HCT116 (cell line): Measurements from ENCODE around the gene ARRDC3.

Experiments
- CEBPB ChIP-seq: IDR thresholded peaks from 2 replicates; pipeline ENCODE4 v1.6.1; 2012; ENCODE audit warnings: low read depth
- EZH2 ChIP-seq: fragments of 200-600 bp; sonication (generic); IDR thresholded peaks from 2 replicates; pipeline ENCODE4 v1.6.1; 2017; ENCODE audit warnings: antibody characterized with exemption, mixed run types
- EZH2phosphoT487 ChIP-seq: fragments of 200-600 bp; IDR thresholded peaks from 2 replicates; pipeline ENCODE4 v1.6.1; 2018; ENCODE audit warnings: antibody characterized with exemption, borderline replicate concordance
- JUND ChIP-seq: IDR thresholded peaks from 2 replicates; pipeline ENCODE4 v1.6.1; 2012
- POLR2A ChIP-seq: IDR thresholded peaks from 2 replicates; pipeline ENCODE4 v1.7.0; 2011; ENCODE audit warnings: borderline replicate concordance; ENCODE audit not compliant: insufficient read depth, insufficient read length; ENCODE audit errors: extremely low read depth
- POLR2AphosphoS5 ChIP-seq: IDR thresholded peaks from 2 replicates; pipeline ENCODE4 v1.6.1; 2011; ENCODE audit warnings: mild to moderate bottlenecking, low read depth, low read length, moderate library complexity
- RAD21 ChIP-seq: IDR thresholded peaks from 2 replicates; pipeline ENCODE4 v1.6.1; 2012; ENCODE audit warnings: low read depth, mild to moderate bottlenecking
- SP1 ChIP-seq: IDR thresholded peaks from 2 replicates; pipeline ENCODE4 v1.6.1; 2012; ENCODE audit warnings: low read depth
- YY1 ChIP-seq: IDR thresholded peaks from 2 replicates; pipeline ENCODE4 v1.6.1; 2011; ENCODE audit warnings: low read length, low read depth, moderate library complexity, mild to moderate bottlenecking; ENCODE audit not compliant: insufficient replicate concordance; ENCODE audit errors: extremely low read depth
- TF ChIP-seq, protein P1 (sequence below), 3 experiments: fragments of 200-600 bp in 1 of 3; sonication (generic) in 1 of 3; IDR thresholded peaks in 2 of 3; conservative IDR thresholded peaks in 1 of 3; 2 replicates each; pipeline ENCODE4 v1.5.1; 2012 to 2017; ENCODE audit warnings: low read depth in 2 of 3, low read length in 2 of 3, antibody characterized with exemption in 1 of 3, borderline replicate concordance in 1 of 3, control low read depth in 1 of 3, mild to moderate bottlenecking in 1 of 3, mixed read lengths in 1 of 3, mixed run types in 1 of 3, moderate library complexity in 1 of 3; ENCODE audit not compliant: insufficient read depth in 1 of 3
- TF ChIP-seq, protein P2 (sequence below): IDR thresholded peaks from 2 replicates; pipeline ENCODE4 v1.6.1; 2011; ENCODE audit warnings: mild to moderate bottlenecking, low read length, moderate library complexity; ENCODE audit not compliant: insufficient replicate concordance; ENCODE audit errors: extremely low read depth
- TF ChIP-seq, protein P3 (sequence below): IDR thresholded peaks from 2 replicates; pipeline ENCODE4 v1.6.1; 2012; ENCODE audit warnings: low read depth
- TF ChIP-seq, protein P4 (sequence below): IDR thresholded peaks from 2 replicates; pipeline ENCODE4 v1.6.1; 2012
- TF ChIP-seq, protein P5 (sequence below): IDR thresholded peaks from 2 replicates; pipeline ENCODE4 v1.6.1; 2012

DNA sequence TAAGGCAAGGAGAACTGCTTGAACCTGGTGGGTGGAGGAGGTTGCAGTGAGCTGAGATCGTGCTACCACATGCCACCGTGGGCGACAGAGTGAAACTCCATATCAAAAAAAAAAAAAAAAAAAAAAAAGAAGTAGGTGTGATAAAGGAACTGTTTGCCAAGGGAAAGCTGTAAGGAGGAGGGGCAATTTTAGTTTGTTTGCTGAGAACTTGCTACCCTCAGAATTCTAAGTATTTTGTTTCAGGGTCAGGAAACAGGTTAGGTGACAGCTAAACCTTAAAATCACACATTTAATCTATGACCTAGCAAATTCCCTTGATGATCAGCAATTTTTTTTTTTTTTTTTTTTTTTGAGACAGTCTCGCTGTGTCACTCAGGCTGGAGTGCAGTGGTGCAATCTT lies 7.2 kb upstream of the ARRDC3 start:
- no peak for TF ChIP-seq POLR2A
- TF ChIP-seq, protein P1, sequence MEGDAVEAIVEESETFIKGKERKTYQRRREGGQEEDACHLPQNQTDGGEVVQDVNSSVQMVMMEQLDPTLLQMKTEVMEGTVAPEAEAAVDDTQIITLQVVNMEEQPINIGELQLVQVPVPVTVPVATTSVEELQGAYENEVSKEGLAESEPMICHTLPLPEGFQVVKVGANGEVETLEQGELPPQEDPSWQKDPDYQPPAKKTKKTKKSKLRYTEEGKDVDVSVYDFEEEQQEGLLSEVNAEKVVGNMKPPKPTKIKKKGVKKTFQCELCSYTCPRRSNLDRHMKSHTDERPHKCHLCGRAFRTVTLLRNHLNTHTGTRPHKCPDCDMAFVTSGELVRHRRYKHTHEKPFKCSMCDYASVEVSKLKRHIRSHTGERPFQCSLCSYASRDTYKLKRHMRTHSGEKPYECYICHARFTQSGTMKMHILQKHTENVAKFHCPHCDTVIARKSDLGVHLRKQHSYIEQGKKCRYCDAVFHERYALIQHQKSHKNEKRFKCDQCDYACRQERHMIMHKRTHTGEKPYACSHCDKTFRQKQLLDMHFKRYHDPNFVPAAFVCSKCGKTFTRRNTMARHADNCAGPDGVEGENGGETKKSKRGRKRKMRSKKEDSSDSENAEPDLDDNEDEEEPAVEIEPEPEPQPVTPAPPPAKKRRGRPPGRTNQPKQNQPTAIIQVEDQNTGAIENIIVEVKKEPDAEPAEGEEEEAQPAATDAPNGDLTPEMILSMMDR (IDR thresholded peaks at IDR 0.05 in 2 of 3, conservative IDR thresholded peaks at IDR 0.05 in 1 of 3; ENCODE audit: borderline replicate concordance in 1 of 3, insufficient read depth in 1 of 3, low read depth in 2 of 3, low read length in 2 of 3): no peak
- TF ChIP-seq, protein P2, sequence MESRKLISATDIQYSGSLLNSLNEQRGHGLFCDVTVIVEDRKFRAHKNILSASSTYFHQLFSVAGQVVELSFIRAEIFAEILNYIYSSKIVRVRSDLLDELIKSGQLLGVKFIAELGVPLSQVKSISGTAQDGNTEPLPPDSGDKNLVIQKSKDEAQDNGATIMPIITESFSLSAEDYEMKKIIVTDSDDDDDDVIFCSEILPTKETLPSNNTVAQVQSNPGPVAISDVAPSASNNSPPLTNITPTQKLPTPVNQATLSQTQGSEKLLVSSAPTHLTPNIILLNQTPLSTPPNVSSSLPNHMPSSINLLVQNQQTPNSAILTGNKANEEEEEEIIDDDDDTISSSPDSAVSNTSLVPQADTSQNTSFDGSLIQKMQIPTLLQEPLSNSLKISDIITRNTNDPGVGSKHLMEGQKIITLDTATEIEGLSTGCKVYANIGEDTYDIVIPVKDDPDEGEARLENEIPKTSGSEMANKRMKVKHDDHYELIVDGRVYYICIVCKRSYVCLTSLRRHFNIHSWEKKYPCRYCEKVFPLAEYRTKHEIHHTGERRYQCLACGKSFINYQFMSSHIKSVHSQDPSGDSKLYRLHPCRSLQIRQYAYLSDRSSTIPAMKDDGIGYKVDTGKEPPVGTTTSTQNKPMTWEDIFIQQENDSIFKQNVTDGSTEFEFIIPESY: no peak
- TF ChIP-seq, protein P3, sequence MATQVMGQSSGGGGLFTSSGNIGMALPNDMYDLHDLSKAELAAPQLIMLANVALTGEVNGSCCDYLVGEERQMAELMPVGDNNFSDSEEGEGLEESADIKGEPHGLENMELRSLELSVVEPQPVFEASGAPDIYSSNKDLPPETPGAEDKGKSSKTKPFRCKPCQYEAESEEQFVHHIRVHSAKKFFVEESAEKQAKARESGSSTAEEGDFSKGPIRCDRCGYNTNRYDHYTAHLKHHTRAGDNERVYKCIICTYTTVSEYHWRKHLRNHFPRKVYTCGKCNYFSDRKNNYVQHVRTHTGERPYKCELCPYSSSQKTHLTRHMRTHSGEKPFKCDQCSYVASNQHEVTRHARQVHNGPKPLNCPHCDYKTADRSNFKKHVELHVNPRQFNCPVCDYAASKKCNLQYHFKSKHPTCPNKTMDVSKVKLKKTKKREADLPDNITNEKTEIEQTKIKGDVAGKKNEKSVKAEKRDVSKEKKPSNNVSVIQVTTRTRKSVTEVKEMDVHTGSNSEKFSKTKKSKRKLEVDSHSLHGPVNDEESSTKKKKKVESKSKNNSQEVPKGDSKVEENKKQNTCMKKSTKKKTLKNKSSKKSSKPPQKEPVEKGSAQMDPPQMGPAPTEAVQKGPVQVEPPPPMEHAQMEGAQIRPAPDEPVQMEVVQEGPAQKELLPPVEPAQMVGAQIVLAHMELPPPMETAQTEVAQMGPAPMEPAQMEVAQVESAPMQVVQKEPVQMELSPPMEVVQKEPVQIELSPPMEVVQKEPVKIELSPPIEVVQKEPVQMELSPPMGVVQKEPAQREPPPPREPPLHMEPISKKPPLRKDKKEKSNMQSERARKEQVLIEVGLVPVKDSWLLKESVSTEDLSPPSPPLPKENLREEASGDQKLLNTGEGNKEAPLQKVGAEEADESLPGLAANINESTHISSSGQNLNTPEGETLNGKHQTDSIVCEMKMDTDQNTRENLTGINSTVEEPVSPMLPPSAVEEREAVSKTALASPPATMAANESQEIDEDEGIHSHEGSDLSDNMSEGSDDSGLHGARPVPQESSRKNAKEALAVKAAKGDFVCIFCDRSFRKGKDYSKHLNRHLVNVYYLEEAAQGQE: no peak
- TF ChIP-seq RAD21: no peak
- TF ChIP-seq EZH2: no peak
- TF ChIP-seq, protein P4, sequence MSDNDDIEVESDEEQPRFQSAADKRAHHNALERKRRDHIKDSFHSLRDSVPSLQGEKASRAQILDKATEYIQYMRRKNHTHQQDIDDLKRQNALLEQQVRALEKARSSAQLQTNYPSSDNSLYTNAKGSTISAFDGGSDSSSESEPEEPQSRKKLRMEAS: no peak
- no peak for TF ChIP-seq POLR2AphosphoS5
- no peak for TF ChIP-seq CEBPB
- no peak for TF ChIP-seq YY1
- TF ChIP-seq, protein P5, sequence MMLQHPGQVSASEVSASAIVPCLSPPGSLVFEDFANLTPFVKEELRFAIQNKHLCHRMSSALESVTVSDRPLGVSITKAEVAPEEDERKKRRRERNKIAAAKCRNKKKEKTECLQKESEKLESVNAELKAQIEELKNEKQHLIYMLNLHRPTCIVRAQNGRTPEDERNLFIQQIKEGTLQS: no peak
- no peak for TF ChIP-seq JUND
- TF ChIP-seq SP1: no peak
- TF ChIP-seq EZH2phosphoT487: no peak
